Endothelial cell of umbilical vein (primary cell): ENCODE data around the gene SYNGR1. TPM values are rescaled to one million over a fixed set of nuclear protein-coding genes. Genes with fewer than 3 reads are reported as not detected.

ENCODE experiments used
- BruUV-seq: library from RNA; stranded (reverse); fragments of 400-500 nt; replicated peaks from 2 replicates; lab custom pipeline; 2021; lab: Mats Ljungman, UMichigan
- CTCF ChIA-PET: fragments of 300-600, 350-600 bp; sonication (Branson Sonifier 250); formaldehyde crosslinking; loops from one replicate; lab custom pipeline; 2021; ENCODE audit warnings: antibody characterized with exemption, inconsistent platforms; lab: Charles Lee
- POLR2A ChIA-PET: fragments of 300-600, 350-600 bp; sonication (Branson Sonifier 250); formaldehyde crosslinking; loops from one replicate; lab custom pipeline; 2021; ENCODE audit warnings: antibody characterized with exemption, inconsistent platforms; lab: Charles Lee
- DNase-seq: peaks from one replicate; pipeline ENCODE4 v3.0.0-alpha.2; 2011; ENCODE audit warnings: low read depth, low spot score
- FAIRE-seq: peaks from 2 replicates; lab custom pipeline; 2011; peaks lifted over from hg19 to GRCh38; lab: Jason Lieb, UNC
- H2AFZ ChIP-seq: 2 replicates; pipeline ENCODE4 v1.6.0; 2012; ENCODE audit warnings: low read depth, low read length, control low read depth, inconsistent platforms
- H3K27ac ChIP-seq: 2 replicates; pipeline ENCODE4 v1.5.1; 2011; ENCODE audit warnings: low read depth, mild to moderate bottlenecking, control low read depth, low read length, moderate library complexity; ENCODE audit not compliant: insufficient read depth
- H3K27me3 ChIP-seq, 2 experiments: 2 replicates each; pipeline versions ENCODE4 v1.6.0 to v1.6.1; 2011; ENCODE audit warnings: low read length in 2 of 2, mixed read lengths in 1 of 2; ENCODE audit not compliant: control insufficient read depth in 2 of 2, insufficient read depth in 2 of 2
- H3K36me3 ChIP-seq, 2 experiments: 2 replicates in 1 of 2; 3 replicates in 1 of 2; pipeline ENCODE4 v1.5.1; 2011; ENCODE audit warnings: low read length in 2 of 2, mild to moderate bottlenecking in 1 of 2, moderate library complexity in 1 of 2; ENCODE audit not compliant: control insufficient read depth in 2 of 2, insufficient read depth in 2 of 2; ENCODE audit errors: extremely low read depth in 1 of 2
- H3K4me1 ChIP-seq: 3 replicates; pipeline ENCODE4 v1.5.1; 2011; ENCODE audit warnings: mild to moderate bottlenecking, low read length; ENCODE audit not compliant: control insufficient read depth, insufficient read depth; ENCODE audit errors: extremely low read depth
- H3K4me2 ChIP-seq: 2 replicates; pipeline ENCODE4 v1.6.1; 2011; ENCODE audit warnings: low read length, control low read depth, mixed read lengths; ENCODE audit not compliant: insufficient read depth
- H3K4me3 ChIP-seq, 3 experiments: fragments of 200-600 bp in 1 of 3; sonication (generic), shearing (Covaris generic) in 1 of 3; replicated peaks in 1 of 3; 2 replicates each; pipeline ENCODE4 v1.5.1; 2011 to 2016; ENCODE audit warnings: control low read depth in 3 of 3, low read length in 3 of 3, mild to moderate bottlenecking in 2 of 3, inconsistent platforms in 1 of 3, low read depth in 1 of 3, moderate library complexity in 1 of 3; ENCODE audit not compliant: insufficient read depth in 1 of 3
- H3K79me2 ChIP-seq: 2 replicates; pipeline ENCODE4 v1.6.0; 2012; ENCODE audit warnings: low read length, inconsistent platforms; ENCODE audit not compliant: control insufficient read depth, insufficient read depth
- H3K9ac ChIP-seq: replicated peaks from 2 replicates; pipeline ENCODE3; 2011; ENCODE audit warnings: low read length, control low read depth; ENCODE audit not compliant: insufficient read depth; ENCODE audit errors: extremely low read depth
- H3K9me1 ChIP-seq: replicated peaks from 3 replicates; pipeline ENCODE4 v1.6.0; 2011; ENCODE audit warnings: mild to moderate bottlenecking, low read length; ENCODE audit not compliant: control insufficient read depth, insufficient read depth; ENCODE audit errors: extremely low read depth
- H3K9me3 ChIP-seq: replicated peaks from 2 replicates; pipeline ENCODE4 v1.5.1; 2012; ENCODE audit warnings: low read length, inconsistent platforms; ENCODE audit not compliant: control insufficient read depth, insufficient read depth
- H4K20me1 ChIP-seq: replicated peaks from 2 replicates; pipeline ENCODE3; 2011; ENCODE audit warnings: mild to moderate bottlenecking, low read length; ENCODE audit not compliant: control insufficient read depth, insufficient read depth; ENCODE audit errors: extremely low read depth
- CTCF ChIP-seq, 2 donors: IDR thresholded peaks; 1 replicate in 1 of 2; 2 replicates in 1 of 2; pipeline ENCODE4 v1.5.1; 2011; ENCODE audit warnings: low read length in 2 of 2, mild to moderate bottlenecking in 2 of 2, moderate library complexity in 2 of 2, control low read depth in 1 of 2, inconsistent platforms in 1 of 2, low read depth in 1 of 2; ENCODE audit not compliant: insufficient read depth in 1 of 2; ENCODE audit errors: extremely low read depth in 1 of 2
- EZH2 ChIP-seq: IDR thresholded peaks from 2 replicates; pipeline ENCODE4 v1.6.1; 2012; ENCODE audit warnings: borderline replicate concordance, low read depth, mild to moderate bottlenecking, moderate library complexity, low read length, inconsistent platforms; ENCODE audit not compliant: severe bottlenecking
- FOS ChIP-seq: IDR thresholded peaks from 2 replicates; pipeline ENCODE4 v1.6.1; 2011; ENCODE audit warnings: mild to moderate bottlenecking, low read length, moderate library complexity, borderline replicate concordance; ENCODE audit not compliant: insufficient read depth
- GATA2 ChIP-seq: IDR thresholded peaks from 2 replicates; pipeline ENCODE4 v1.7.0; 2011; ENCODE audit warnings: low read depth, mild to moderate bottlenecking, moderate library complexity, mixed read lengths, low read length; ENCODE audit not compliant: insufficient read length, insufficient read depth
- JUN ChIP-seq: IDR thresholded peaks from 2 replicates; pipeline ENCODE4 v1.6.1; 2011; ENCODE audit warnings: borderline replicate concordance, low read depth; ENCODE audit not compliant: insufficient read length, insufficient read depth
- MAX ChIP-seq: IDR thresholded peaks from 2 replicates; pipeline ENCODE4 v1.6.1; 2011; ENCODE audit not compliant: insufficient read depth, insufficient read length
- MYC ChIP-seq: IDR thresholded peaks from one replicate; pipeline ENCODE4 v1.6.1; 2011; ENCODE audit warnings: mild to moderate bottlenecking, low read depth, low read length
- POLR2A ChIP-seq: IDR thresholded peaks from 2 replicates; pipeline ENCODE4 v1.6.1; 2012; ENCODE audit warnings: low read depth, mild to moderate bottlenecking, control low read depth, low read length
- POLR2AphosphoS5 ChIP-seq: IDR thresholded peaks from 2 replicates; pipeline ENCODE4 v1.6.1; 2012; ENCODE audit warnings: low read depth, mild to moderate bottlenecking, control low read depth, low read length, moderate library complexity; ENCODE audit not compliant: insufficient read depth
- dilution Hi-C: fragments of 300-500 bp; cut with MboI; formaldehyde crosslinking; loops from one replicate; pipeline ENCODE4 v1.15.0; 2019; ENCODE audit warnings: low sequenced_read_pairs; ENCODE audit not compliant: extremely low pct_ligation_motif_present
- intact Hi-C: fragments of 100-400 bp; cut with micrococcal nuclease; formaldehyde crosslinking; loops from one replicate; pipeline ENCODE4 v1.10.0; 2022
- polyA plus RNA-seq, 4 experiments: library from polyadenylated mRNA; depleted of rRNA in 3 of 4; stranded (reverse) in 3 of 4; unstranded in 1 of 4; fragments of >200 nt; gene quantifications; 2 replicates each; pipeline versions ENCODE4 v1.2.1 to v1.2.3, GENCODE V29; 2011 to 2012; ENCODE audit warnings: missing spikeins in 1 of 4
- total RNA-seq: library from RNA; stranded (reverse); gene quantifications from 2 replicates; pipeline ENCODE4 v1.2.3, GENCODE V29; 2021

SYNGR1 gene
- total and polyA plus RNA-seq, 2 donors (not counting 3 experiments of a cell fraction or from before 2014, with no cell fraction given), result 3.8 to 10.2 TPM

GRCh38 chr22:39427751-39428596, 78.2 kb downstream of the SYNGR1 start:
- Histone ChIP-seq H3K36me3 (peaks cover 13 to 23% of the 10 kb centered on the region in 2 experiments), H3K4me3 (no peak overlapping the region), H3K9me3 (no peaks in the 10 kb centered on the region), H3K79me2 (no peaks in the 10 kb centered on the region), H2AFZ (no peak overlapping the region), H3K27me3 (no peaks in the 10 kb centered on the region), H3K9me1 (no peaks in the 10 kb centered on the region), H4K20me1 (no peaks in the 10 kb centered on the region), H3K4me2 (no peak overlapping the region), H3K9ac (no peak overlapping the region), H3K27ac (no peak overlapping the region), H3K4me1 (peaks cover 14% of the 10 kb centered on the region)
- dilution Hi-C loops, result no loop called here
- ChIA-PET POLR2A (no interaction called here), CTCF (no interaction called here)
- TF ChIP-seq MAX, result no peak
- no peak for TF ChIP-seq JUN
- no peak for TF ChIP-seq CTCF (IDR thresholded peaks at IDR 0.05; ENCODE audit: extremely low read depth in 1 of 2, insufficient read depth in 1 of 2, low read depth in 1 of 2, low read length in 2 of 2)
- no peak for TF ChIP-seq GATA2
- TF ChIP-seq FOS, result no peak
- TF ChIP-seq POLR2AphosphoS5, result no peak
- TF ChIP-seq MYC, result no peak
- no peak for TF ChIP-seq POLR2A
- TF ChIP-seq EZH2, result no peak
- BruUV-seq, result no TSS peak
- no peak for DNase-seq
- intact Hi-C loops, result no loop called here
- FAIRE-seq, result no peak
